Epithelial cell of proximal tubule (primary cell): ENCODE data around the gene RRP8. TPM values are rescaled to one million over a fixed set of nuclear protein-coding genes. Genes with fewer than 3 reads are reported as not detected.

Source experiments
- DNase-seq: peaks from one replicate; pipeline ENCODE4 v3.0.0-alpha.2; 2011; ENCODE audit warnings: low read depth
- H3K4me3 ChIP-seq: 2 replicates; pipeline ENCODE4 v1.5.1; 2011; ENCODE audit warnings: low read depth, mild to moderate bottlenecking, low read length
- CTCF ChIP-seq: conservative IDR thresholded peaks from 2 replicates; pipeline ENCODE4 v1.5.1; 2012; ENCODE audit warnings: low read depth, mild to moderate bottlenecking, low read length
- total RNA-seq: library from RNA; depleted of rRNA; stranded (reverse); fragments of >200 nt; gene quantifications from 2 replicates; pipeline ENCODE4 v1.2.3, GENCODE V29; 2015

RRP8 gene
- total RNA-seq = 6.7 and 20.5 TPM in 2 replicates

- no peak for DNase-seq
- peak within 1 kb of the TSS; percentile 90 for H3K4me3 ChIP-seq
- peak; percentile 6 for TF ChIP-seq CTCF
These were observed at the start of gene RRP8, which contains the start of gene ILK for GRCh38 chr11:6603287-6604080. Gene RRP8 (minus strand): TSS chr11:6603616. CDS start chr11:6603502, 114 bp downstream. Gene ILK (plus strand): TSS chr11:6603774. CDS start chr11:6604272, 498 bp downstream.

GRCh38 chr11:6653097-6653496, 49.7 kb upstream of the RRP8 start:
- DNase-seq = no peak
- TF ChIP-seq CTCF = no peak
- no peak overlapping the region for H3K4me3 ChIP-seq

- no peak for DNase-seq
- H3K4me3 ChIP-seq = no peak overlapping the region
- TF ChIP-seq CTCF = no peak
These were observed 48.8 kb upstream of the RRP8 start for GRCh38 chr11:6652182-6652581.

GRCh38 chr11:6650980-6651379, 47.6 kb upstream of the RRP8 start:
- no peak overlapping the region for H3K4me3 ChIP-seq
- no peak for DNase-seq
- TF ChIP-seq CTCF = no peak

GRCh38 chr11:6650104-6650503, 46.7 kb upstream of the RRP8 start:
- no peak for DNase-seq
- no peak for TF ChIP-seq CTCF
- no peak overlapping the region for H3K4me3 ChIP-seq

- no peak overlapping the region for H3K4me3 ChIP-seq
- DNase-seq = no peak
- TF ChIP-seq CTCF = no peak
These were observed 45.1 kb upstream of the RRP8 start for GRCh38 chr11:6648501-6648900.

GRCh38 chr11:6647836-6648235, 44.4 kb upstream of the RRP8 start:
- DNase-seq = no peak
- no peak for TF ChIP-seq CTCF
- no peak overlapping the region for H3K4me3 ChIP-seq
